ENCODE data around the gene AQP2.

The AQP2 gene

DNA sequence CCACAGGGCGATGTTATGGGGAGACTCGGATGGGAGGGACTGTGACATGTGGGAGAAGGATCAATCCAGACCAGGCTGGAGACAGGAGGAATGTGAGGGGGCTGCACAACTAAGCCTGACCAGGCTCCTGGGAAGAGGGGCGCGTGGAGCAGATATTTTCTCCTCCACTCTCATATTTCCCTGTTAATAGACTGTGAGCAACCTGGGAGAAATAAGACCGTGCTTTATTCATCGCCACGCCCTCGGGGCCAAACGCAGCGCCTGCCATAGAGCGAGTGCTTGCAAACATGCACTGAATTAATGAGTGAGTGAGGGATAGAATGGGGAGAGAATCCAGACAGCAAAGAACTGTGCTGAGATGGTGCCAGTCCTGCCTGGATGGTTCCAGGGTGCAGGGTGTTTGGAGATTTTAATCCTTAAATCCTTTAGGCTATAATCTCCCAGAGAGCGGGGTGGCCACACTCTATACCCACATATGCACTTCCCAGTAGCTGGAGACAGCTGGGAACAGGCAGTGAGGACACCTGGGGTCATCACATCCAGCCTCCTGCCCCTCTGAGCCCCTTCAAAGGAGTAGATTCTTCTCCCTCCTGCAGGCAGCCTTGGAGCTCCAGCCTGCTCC is 33.3 kb upstream of the AQP2 start:
- no peak for DNase-seq
- in situ Hi-C loops (cut with HindIII; ENCODE audit: low pct_ligation_motif_present, low pct_unique_long_range_greater_than_20kb, low sequenced_read_pairs) = no loop called here

DNA sequence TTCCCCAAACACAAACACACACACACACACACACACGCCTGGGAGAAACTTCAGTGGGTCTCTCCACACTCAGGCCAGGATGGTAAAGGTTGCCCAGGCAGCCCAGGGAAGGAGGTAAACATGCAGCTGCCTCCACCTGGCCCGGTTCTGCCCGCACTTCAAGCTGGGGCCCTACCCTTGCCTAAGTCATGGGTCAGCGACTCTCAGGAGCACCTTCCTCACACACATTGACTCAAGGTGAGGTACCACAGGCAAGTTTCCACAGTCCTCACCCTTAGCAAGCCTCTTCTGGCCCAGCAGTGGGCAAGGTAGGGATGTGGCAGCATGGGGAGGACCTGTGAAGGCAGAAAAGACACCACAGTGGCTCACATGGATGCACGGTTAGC is 32.8 kb upstream of the AQP2 start:
- DNase-seq = no peak
- in situ Hi-C loops (cut with HindIII; ENCODE audit: low pct_ligation_motif_present, low pct_unique_long_range_greater_than_20kb, low sequenced_read_pairs) = no loop called here

DNA sequence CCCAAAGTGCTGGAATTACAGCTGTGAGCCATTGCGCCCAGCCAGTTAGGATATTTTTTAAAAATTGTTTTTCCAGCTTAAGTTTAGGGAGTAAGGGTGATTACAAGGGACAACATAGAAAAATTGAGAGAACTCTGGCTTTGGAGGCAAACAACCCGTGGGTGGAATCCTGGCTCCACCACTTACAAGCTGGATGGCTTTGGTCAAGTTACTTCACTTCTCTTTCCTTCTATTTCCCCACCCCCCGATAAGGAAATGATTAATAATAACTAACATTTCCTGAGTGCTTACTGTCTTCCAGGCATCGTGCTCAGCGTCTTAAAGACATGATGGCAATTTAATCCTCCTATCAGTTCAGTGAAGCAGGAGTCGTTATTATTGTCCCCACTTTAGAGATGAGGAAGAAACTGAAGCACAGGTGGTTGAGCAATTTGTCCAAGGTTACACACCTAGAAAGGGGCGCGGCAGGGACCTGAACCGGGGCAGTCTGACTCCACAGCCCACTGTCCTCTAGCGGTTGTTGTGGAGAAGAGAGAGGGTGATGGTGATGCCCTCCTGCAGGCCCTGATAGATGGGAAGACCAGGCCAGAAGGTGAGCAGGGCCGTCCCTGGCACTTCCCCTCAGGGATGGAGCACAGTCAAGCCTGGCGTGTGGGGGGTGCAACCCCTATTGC is 30.2 kb upstream of the AQP2 start:
- in situ Hi-C loops (cut with HindIII; ENCODE audit: low pct_ligation_motif_present, low pct_unique_long_range_greater_than_20kb, low sequenced_read_pairs) = no loop called here
- DNase-seq = no peak

DNA sequence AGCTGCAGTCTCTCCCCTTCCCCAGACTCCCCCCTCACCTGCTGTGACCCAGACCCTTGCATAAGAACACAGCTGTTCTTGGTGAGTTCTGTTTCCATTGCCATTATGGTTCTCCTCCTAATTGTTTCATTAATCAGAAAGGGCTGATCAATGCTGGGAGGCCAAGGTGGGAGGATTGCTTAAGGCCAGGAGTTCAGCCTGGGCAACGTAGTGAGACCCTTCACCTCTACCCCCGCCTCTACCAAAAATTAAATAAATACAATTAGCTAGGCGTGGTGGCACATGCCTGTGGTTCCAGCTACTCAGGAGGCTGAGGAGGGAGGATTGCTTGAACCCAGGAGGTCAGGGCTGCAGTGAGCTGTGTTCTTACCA is 29.6 kb upstream of the AQP2 start:
- no peak for DNase-seq
- in situ Hi-C loops (cut with HindIII; ENCODE audit: low pct_ligation_motif_present, low pct_unique_long_range_greater_than_20kb, low sequenced_read_pairs) = no loop called here

DNA sequence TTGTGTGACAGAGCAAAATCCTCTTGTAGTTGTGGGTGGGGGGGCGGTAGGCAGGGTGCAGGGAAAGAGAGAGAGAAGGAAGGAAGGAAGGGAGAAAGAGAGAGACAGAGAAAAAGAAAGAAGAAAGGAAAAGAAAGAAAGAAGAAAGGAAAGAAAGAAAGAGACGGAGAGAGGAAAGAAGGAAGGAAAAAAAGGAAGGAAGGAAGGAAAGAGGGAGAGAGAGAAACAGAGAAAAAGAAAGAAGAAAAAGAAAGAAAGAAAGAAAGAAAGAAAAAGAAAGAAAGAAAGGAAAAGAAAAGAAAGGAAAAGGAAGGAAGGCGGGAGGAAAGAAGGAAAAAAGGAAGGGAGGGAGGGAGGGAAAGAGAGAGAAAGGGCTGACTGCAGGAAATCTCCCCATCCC is 29.2 kb upstream of the AQP2 start:
- in situ Hi-C loops (cut with HindIII; ENCODE audit: low pct_ligation_motif_present, low pct_unique_long_range_greater_than_20kb, low sequenced_read_pairs) = no loop called here

DNA sequence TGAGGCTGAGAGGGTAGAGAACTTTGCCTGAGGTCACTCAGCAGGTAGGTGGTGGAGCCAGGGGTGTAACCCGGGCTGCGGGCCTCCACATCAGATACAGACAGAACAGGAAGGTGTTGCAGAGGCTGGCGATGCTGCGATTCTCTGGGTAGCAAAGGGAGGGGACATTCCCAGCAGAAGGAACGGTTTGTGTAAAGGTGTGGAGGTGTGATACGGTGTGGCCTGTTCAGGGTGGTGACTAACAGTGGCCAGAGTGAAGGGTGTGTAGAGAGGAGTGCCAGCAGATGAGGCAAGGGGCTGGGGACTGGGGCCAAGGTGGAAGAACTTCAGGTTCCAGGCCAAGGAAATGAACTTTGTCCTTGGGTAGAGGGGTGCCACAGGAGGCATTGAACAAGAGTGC is 28.6 kb upstream of the AQP2 start:
- in situ Hi-C loops (cut with HindIII; ENCODE audit: low pct_ligation_motif_present, low pct_unique_long_range_greater_than_20kb, low sequenced_read_pairs) = no loop called here

More for the DNA sequence above, 29.2 kb upstream of the AQP2 start:
- DNase-seq = no peak

DNA sequence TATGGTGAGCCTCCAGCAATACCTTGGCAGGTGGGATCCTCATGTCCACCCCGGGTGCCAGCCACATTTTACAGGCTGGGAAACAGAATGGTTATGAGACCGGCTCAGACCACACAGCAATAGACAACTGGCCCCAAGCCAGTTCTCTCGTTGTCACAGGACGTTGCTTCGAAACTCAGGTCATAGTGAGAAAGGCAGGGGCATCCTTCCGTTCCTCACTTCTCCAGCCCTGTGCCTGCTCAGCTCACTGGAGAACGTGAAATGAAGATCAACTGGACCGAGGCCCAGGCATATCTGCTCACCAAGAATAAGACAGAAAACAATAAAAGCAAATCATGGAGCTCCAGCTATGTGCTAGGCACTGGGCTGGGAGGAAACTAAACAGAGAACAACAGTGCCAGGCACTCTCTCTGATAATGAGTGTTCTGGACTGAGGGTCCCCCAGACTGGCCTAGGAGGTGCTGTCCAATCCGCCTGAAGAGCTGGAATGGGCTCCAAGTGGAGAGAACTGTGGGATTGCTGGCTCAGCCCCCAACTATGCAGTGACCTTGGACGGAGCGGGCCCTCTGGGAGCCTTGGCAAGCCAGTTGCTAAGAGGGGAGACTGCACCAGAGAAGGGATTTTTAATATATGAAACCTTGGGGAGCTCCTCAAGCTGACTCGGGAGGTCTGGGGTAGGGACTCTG is 28.0 kb upstream of the AQP2 start:
- in situ Hi-C loops (cut with HindIII; ENCODE audit: low pct_ligation_motif_present, low pct_unique_long_range_greater_than_20kb, low sequenced_read_pairs) = no loop called here
- DNase-seq = no peak

More for the DNA sequence above, 28.6 kb upstream of the AQP2 start:
- DNase-seq = no peak

DNA sequence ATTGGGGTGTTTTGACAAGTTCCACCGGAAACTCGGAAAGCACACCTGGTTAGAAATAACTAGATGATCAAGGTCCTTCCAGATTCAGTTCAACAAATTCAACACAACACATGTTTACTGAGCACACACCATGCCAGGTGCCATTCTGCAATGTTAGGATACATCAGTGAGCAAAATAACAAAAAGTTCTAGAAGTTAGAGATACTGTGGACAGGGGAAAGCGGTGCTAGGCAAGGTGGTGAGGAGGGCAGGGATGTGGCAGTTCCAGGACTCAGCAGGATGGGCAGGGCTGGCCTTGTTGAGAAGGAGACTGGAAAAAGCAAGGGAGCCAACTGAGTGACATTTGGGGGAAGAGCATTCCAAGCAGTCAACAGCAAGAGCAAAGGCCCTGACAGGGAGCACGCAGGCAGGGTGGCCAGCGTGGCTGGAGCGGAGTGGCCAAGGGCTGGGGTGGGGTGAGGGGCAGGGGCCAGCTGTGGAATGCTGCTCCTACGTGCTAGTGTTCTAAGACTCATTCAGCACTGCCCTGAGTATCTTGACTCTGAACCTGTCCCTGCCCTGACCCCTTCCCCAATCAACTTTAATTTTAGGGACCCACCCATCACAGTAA is 27.4 kb upstream of the AQP2 start:
- in situ Hi-C loops (cut with HindIII; ENCODE audit: low pct_ligation_motif_present, low pct_unique_long_range_greater_than_20kb, low sequenced_read_pairs) = no loop called here
- no peak for DNase-seq

DNA sequence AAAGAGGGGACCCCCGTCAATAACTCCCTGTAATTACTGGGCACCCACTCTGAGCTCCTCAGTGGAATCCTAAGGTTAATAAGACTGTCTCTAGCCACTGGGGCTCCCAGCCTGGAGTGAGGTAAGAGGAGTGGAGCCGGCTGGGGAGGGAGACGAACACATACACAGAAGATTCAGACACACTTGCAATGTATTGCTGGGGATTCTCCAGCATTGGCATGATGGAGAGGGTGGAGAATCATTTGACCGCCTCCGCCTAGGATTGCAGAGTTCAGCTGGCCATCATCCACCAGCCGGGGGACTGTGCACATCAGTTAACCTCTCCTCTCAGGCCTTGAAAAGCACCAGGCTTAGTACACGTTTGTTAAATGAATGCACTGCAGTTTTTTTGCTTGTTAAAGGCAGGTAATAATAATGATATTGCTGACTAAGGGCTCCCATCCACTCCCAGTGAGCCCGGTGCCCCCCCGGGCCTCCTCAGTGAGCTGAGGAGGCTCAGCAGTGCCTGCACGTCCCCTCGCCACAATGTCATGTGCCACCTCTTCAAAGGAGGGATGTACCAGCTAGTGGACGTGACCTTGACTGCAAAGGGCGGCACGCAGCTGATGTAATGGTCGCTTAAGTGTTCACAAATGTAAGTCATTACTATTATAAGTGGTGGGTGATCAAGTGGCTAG is 26.5 kb upstream of the AQP2 start:
- no peak for DNase-seq
- in situ Hi-C loops (cut with HindIII; ENCODE audit: low pct_ligation_motif_present, low pct_unique_long_range_greater_than_20kb, low sequenced_read_pairs) = no loop called here

DNA sequence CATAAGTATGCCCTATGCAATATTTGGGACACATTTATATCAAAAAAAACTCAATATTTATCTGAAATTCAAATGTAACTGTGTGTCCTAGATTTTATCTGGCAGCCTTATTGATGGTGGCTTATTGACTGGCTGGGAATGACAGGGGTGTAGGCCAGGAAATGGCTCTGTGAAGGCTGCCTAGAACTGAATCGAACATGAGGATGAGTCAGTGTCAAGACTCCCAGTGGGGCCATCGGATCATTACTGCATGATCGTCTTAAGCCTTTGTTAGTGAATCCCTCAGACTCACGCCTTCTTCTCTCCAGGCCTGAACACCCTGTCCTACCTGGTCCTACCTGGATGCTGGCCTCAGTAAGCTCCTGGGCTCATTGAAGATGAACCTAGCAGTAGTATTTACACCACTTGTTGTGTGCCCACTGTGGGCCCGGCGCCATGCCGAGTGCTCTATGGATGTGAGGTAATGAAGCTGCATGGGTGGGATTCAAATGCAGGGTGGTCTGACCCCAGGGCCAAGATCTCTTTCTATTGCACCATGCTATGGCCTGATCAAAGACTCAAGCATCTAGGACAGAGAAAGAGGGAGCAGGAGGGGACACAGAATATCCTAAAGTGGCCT is 25.8 kb upstream of the AQP2 start:
- no peak for DNase-seq
- in situ Hi-C loops (cut with HindIII; ENCODE audit: low pct_ligation_motif_present, low pct_unique_long_range_greater_than_20kb, low sequenced_read_pairs) = no loop called here

DNA sequence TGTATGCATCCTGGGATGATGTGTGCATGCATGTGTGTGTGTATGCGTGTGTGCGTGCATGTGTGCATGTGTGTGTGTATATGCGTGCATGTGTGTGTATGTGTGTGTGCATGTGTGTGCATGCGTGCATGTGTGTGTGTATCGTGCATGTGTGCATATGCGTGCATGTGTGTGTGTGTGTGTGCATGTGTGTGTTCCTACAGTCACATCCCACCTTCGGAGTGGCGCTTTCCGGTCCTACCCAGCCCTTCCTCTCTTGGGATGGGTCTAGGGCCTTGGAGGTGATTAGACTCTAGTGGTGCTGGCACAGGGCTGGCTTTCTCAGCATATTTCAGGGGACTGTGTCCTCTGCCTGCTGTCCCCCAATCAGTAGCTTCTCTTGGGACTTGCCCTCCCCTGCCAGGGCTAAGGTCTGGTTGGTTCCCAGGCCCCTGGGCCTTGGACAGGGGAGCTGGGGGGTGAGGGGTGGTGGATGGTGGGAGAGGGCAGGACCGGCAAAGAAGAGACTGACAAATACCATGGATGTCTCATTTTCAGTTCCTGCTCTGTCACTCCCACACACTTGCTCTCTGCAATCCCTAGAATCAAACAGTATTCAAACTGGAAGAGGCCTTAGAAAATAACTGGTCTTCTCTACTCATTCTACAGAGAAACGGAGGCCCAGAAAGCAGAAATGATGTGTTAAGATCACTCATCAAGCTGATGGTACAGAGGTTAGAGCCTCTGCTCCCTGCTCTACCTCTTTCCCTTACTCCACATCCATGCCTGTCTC is 24.9 kb upstream of the AQP2 start:
- in situ Hi-C loops (cut with HindIII; ENCODE audit: low pct_ligation_motif_present, low pct_unique_long_range_greater_than_20kb, low sequenced_read_pairs) = no loop called here
- DNase-seq = no peak

DNA sequence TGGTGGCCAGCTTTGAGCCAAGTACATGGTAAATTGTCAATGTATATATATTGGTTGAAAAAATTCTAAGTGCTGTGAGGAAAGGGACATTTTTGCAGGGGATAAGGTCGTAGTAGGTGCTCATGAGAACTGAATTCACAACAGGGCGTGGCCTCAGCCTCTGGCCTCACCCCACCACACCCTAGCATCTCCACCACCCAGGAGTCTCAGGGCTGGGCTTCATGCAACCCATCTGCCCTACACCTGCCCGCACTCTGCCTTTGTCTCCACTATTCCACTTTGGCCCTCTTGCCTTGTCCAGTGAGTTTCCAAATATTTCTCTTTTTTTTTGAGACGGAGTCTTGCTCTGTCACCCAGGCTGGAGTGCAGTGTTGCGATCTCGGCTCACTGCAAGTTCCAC is 22.1 kb upstream of the AQP2 start:
- no peak for DNase-seq
- in situ Hi-C loops (cut with HindIII; ENCODE audit: low pct_ligation_motif_present, low pct_unique_long_range_greater_than_20kb, low sequenced_read_pairs) = no loop called here

DNA sequence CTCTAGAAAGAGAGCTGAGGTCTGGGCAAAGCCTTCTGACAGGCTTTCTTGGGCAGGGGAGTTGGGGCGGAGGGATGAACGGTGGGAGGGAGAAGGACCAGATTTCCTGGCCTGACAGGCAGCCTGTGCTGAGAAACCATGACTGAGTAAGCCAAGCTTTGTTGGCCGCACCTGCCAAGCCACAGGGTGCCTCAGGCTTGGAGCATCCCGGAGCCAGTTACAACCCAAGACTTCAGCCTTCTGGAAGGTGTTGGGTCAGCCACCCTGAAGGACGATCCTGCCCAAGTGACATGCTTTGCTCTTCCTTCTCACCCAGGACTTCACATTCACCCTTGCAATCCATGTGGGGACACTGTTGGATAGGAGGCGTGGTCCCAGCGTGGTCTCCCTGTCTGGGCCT is 21.0 kb upstream of the AQP2 start:
- in situ Hi-C loops (cut with HindIII; ENCODE audit: low pct_ligation_motif_present, low pct_unique_long_range_greater_than_20kb, low sequenced_read_pairs) = no loop called here
- DNase-seq = no peak

DNA sequence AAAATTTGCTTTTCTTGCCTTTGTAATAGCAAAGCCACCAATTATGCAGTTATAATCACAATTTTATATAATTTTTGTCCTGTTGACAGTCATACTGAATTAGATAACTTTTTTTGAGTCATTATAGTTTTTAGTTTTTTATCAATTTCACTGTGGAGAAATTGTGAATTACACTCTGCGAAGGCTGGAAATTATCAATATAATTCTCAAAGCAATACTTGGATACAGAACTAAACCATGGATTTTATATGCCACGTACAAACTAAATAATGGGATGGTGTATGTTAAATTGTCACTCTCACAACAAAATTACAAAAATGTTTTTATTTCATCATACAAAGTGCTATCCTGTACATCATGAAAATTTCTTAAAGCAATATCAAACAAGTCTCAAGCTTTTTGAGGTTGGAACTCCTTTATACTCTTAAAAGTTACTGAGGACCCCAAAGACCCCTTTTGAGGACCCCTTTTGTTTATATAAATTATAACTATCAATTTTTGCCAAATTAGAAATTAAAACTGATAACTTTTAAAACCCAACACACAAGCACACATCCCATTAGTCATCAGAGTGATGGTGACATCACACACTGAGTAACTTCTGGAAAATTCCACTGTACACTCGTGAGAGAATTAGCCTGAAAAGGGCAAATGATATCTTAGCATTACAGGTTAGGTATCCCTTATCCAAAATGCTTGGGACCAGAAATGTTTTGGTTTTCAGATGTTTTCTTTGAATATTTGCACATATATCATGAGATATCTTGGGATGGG is 19.8 kb upstream of the AQP2 start:
- peak; percentile 45 for DNase-seq
- in situ Hi-C loops (cut with HindIII; ENCODE audit: low pct_ligation_motif_present, low pct_unique_long_range_greater_than_20kb, low sequenced_read_pairs) = no loop called here

DNA sequence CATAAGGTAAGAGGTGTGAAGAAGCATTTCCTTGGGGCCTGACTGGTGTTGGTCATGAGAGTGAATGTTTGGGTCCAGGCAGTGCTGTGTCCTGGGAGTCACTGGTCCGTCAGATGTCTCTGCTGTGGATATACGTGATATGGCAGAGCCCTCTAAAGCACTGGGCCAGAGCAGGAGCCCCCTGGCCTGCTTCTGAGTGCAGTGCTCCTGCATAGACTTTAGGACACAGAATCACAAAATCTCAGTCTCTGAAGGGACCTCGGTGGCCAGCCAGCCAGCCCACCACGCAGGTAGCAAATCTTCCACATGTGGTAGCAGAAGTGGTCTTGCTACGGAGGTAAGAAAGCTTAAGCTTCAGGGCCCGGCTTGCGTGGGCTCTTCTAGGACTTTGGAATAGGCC is 18.5 kb upstream of the AQP2 start:
- no peak for DNase-seq
- in situ Hi-C loops (cut with HindIII; ENCODE audit: low pct_ligation_motif_present, low pct_unique_long_range_greater_than_20kb, low sequenced_read_pairs) = no loop called here

DNA sequence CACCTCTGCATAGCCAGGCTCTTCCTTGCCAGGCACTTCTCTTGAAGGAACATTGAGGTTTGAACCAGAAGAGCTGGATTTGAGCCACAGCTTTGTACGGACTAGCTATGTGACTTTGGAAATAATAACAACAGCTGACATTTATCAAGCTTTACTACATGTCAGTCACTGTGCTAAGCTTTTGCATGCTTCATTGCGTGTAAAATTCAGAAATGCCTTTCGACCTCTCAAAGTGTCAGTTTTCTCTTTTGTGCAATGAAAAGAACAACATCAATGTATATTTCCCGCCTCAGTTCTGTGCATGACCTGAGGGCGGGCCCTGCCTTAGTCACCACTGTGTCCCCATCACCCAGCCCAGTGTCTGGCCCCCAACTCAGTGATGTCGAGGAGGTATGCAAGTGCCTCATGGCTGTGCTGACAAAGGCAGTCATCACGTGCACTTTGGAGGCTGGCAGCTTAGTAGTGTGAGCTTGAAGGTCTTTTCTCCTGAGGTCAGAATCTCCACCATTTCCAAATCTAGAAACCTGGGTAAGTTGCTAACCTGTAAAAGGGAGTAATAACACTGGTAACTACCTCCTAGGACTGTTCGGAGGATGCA is 17.9 kb upstream of the AQP2 start:
- in situ Hi-C loops (cut with HindIII; ENCODE audit: low pct_ligation_motif_present, low pct_unique_long_range_greater_than_20kb, low sequenced_read_pairs) = no loop called here
- no peak for DNase-seq

DNA sequence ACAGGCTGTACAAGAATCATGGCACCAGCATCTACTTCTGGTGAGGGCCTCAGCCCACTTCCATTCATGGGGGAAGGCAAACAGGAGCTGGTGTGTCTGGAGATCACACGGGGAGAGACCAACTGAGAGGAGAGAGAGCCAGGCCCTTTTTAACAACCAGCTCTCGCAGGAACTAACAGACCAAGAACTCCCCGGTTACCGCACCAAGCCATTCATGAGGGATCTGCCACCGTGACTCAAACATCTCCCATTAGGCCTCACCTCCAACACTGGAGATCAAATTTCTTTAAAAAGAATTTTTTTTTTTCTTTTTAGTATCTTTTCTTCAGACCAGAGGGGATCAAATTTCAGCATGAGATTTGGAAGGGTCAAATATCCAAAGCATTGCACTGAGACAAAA is 16.7 kb upstream of the AQP2 start:
- in situ Hi-C loops (cut with HindIII; ENCODE audit: low pct_ligation_motif_present, low pct_unique_long_range_greater_than_20kb, low sequenced_read_pairs) = no loop called here
- no peak for DNase-seq
